Karpas-422 (cell line): ENCODE results near the gene ZDHHC11B. TPM values are rescaled to one million over a fixed set of nuclear protein-coding genes. Genes with fewer than 3 reads are reported as not detected.
A peak's percentile ranks its signal among the peaks of the same experiment; 100 is the strongest.
"Not testable (repeated sequence)": the region's sequence is repeated elsewhere in the genome, so short reads cannot be mapped to it uniquely, and the experiment has no call there.

ENCODE experiments used
- DNase-seq: peaks from one replicate; pipeline ENCODE4 v3.0.0-alpha.2; 2015
- H2AFZ ChIP-seq: fragments of 200-600 bp; sonication (generic); 2 replicates; pipeline ENCODE4 v1.6.1; 2014; ENCODE audit warnings: antibody characterized with exemption, low read length, mixed read lengths
- H3K27ac ChIP-seq: fragments of 200-600 bp; sonication (generic); 2 replicates; pipeline ENCODE4 v1.5.1; 2014; ENCODE audit warnings: mild to moderate bottlenecking, low read length, moderate library complexity
- H3K27me3 ChIP-seq: fragments of 200-600 bp; sonication (generic); 2 replicates; pipeline ENCODE4 v1.6.1; 2014; ENCODE audit warnings: low read length, mixed read lengths
- H3K36me3 ChIP-seq: fragments of 200-600 bp; sonication (generic); 2 replicates; pipeline ENCODE4 v1.6.1; 2014; ENCODE audit warnings: low read length, mixed read lengths; ENCODE audit not compliant: insufficient read depth
- H3K4me1 ChIP-seq: fragments of 200-600 bp; sonication (generic); 2 replicates; pipeline ENCODE4 v1.6.1; 2014; ENCODE audit warnings: mild to moderate bottlenecking, low read length, mixed read lengths
- H3K4me2 ChIP-seq: fragments of 200-600 bp; sonication (generic); 2 replicates; pipeline ENCODE4 v1.6.1; 2014; ENCODE audit warnings: low read length, low read depth, mild to moderate bottlenecking; ENCODE audit not compliant: poor library complexity, severe bottlenecking
- H3K4me3 ChIP-seq: fragments of 200-600 bp; sonication (generic); 2 replicates; pipeline ENCODE4 v1.5.1; 2014; ENCODE audit warnings: mild to moderate bottlenecking, antibody characterized with exemption, low read length, mixed read lengths
- H3K79me2 ChIP-seq: fragments of 200-600 bp; sonication (generic); 2 replicates; pipeline ENCODE4 v1.6.1; 2014; ENCODE audit warnings: mild to moderate bottlenecking, low read length, mixed read lengths
- H3K9ac ChIP-seq: fragments of 200-600 bp; sonication (generic); 2 replicates; pipeline ENCODE4 v1.6.0; 2014; ENCODE audit warnings: low read length
- H3K9me2 ChIP-seq: fragments of 200-600 bp; sonication (generic), shearing (Covaris generic); replicated peaks from 2 replicates; pipeline ENCODE4 v1.6.0; 2014; ENCODE audit warnings: mild to moderate bottlenecking, low read length, moderate library complexity; ENCODE audit not compliant: insufficient read depth
- H3K9me3 ChIP-seq: fragments of 300-700, 200-600 bp; sonication (generic); 2 replicates; pipeline ENCODE4 v1.6.1; 2014; ENCODE audit warnings: low read length, mixed read lengths
- H4K20me1 ChIP-seq: fragments of 200-600 bp; sonication (generic); 2 replicates; pipeline ENCODE4 v1.6.1; 2014; ENCODE audit warnings: mild to moderate bottlenecking, antibody characterized with exemption, low read length, low read depth; ENCODE audit not compliant: insufficient read depth
- total RNA-seq: library from RNA; depleted of rRNA; stranded (reverse); fragments of >200 nt; shearing (Covaris generic); gene quantifications from 2 replicates; pipeline ENCODE4 v1.2.3, GENCODE V29; 2014; ENCODE audit warnings: low replicate concordance

ZDHHC11B gene
- total RNA-seq, 1 experiment from 2014 or later, result 0.34 TPM

GRCh38 chr5:795873-796272 is 11.3 kb upstream of the ZDHHC11B start:
- H3K4me2 ChIP-seq, H3K9me2 ChIP-seq, H3K27me3 ChIP-seq, H3K9ac ChIP-seq, H3K9me3 ChIP-seq, H4K20me1 ChIP-seq, H3K4me3 ChIP-seq, H3K79me2 ChIP-seq, H3K36me3 ChIP-seq, H2AFZ ChIP-seq, H3K27ac ChIP-seq, DNase-seq: not testable (repeated sequence)
- H3K4me1 ChIP-seq, result peaks cover 20% of the 10 kb centered on the region

DNA sequence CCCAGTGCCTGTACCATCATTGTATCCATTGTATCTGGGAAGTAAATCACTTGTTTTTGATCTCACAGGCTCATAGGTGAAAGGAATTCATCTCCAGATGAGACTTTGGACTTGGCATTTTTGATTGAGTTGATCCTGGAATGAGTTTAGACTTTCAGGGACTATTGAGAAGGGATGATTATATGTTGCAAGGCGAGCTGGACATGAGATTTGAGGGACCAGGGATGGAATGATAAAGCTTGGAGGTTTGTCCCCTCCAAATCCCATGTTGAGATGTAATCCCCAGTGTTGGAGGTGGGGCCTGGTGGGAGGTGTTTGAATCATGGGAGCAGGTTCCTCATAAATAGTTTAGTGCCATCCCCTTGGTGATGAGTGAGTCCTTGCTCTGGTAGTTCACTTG is 10.4 kb upstream of the ZDHHC11B start:
- H3K9me2 ChIP-seq, DNase-seq, H3K27ac ChIP-seq, H3K4me3 ChIP-seq, H3K36me3 ChIP-seq, H3K9ac ChIP-seq, H2AFZ ChIP-seq, H3K9me3 ChIP-seq, H3K4me2 ChIP-seq, H4K20me1 ChIP-seq, H3K27me3 ChIP-seq, H3K79me2 ChIP-seq: not testable (repeated sequence)
- peaks cover 20% of the 10 kb centered on the region for H3K4me1 ChIP-seq

GRCh38 chr5:788703-789102 is 4.2 kb upstream of the ZDHHC11B start:
- H3K4me1 ChIP-seq, H3K36me3 ChIP-seq, H3K9me2 ChIP-seq, H3K4me3 ChIP-seq, H3K4me2 ChIP-seq, H3K9me3 ChIP-seq, H3K9ac ChIP-seq, H2AFZ ChIP-seq, H4K20me1 ChIP-seq, H3K27me3 ChIP-seq, H3K79me2 ChIP-seq, H3K27ac ChIP-seq, DNase-seq: not testable (repeated sequence)

GRCh38 chr5:787857-788233 is 3.3 kb upstream of the ZDHHC11B start:
- H4K20me1 ChIP-seq, H3K27ac ChIP-seq, H3K9me2 ChIP-seq, H3K79me2 ChIP-seq, H3K27me3 ChIP-seq, H2AFZ ChIP-seq, H3K9me3 ChIP-seq, H3K4me3 ChIP-seq, H3K4me1 ChIP-seq, DNase-seq, H3K9ac ChIP-seq, H3K4me2 ChIP-seq, H3K36me3 ChIP-seq: not testable (repeated sequence)

GRCh38 chr5:787224-787856 is 2.8 kb upstream of the ZDHHC11B start:
- not testable (repeated sequence) for H3K27ac ChIP-seq, H3K27me3 ChIP-seq, H3K79me2 ChIP-seq, H3K9me2 ChIP-seq, H3K4me2 ChIP-seq, H3K36me3 ChIP-seq, H2AFZ ChIP-seq, DNase-seq, H4K20me1 ChIP-seq, H3K4me1 ChIP-seq, H3K9me3 ChIP-seq, H3K4me3 ChIP-seq, H3K9ac ChIP-seq

DNA sequence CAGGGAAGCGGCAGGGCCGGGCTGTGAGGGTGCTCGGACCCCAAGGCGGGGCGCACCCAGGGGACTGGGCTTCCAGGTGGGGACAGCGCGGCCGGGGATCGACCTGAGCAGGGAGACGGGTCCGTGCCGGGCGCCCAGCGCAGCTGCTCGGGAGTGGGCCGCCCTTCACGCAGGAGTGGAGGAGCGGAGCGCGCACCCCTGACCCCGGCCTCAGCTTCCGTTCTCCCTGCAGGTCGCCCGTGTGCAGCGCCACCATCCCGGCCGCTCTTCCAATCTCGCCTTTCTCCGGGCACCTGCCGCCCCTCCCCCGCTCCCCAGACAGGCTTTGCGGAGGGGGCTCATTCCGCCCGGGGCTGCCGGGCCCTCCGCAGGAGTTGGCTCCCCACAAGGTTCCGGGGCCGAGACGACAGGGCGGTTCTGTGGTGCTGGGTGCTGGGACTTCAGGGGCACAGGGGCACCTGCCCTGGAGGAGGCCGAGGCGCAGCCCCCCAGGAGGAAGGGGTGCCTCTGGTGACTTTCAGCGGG is 714 bp upstream of the ZDHHC11B start:
- peak overlapping the region; percentile 87 for H3K4me2 ChIP-seq
- H3K9ac ChIP-seq, result peak overlapping the region; percentile 69

DNA sequence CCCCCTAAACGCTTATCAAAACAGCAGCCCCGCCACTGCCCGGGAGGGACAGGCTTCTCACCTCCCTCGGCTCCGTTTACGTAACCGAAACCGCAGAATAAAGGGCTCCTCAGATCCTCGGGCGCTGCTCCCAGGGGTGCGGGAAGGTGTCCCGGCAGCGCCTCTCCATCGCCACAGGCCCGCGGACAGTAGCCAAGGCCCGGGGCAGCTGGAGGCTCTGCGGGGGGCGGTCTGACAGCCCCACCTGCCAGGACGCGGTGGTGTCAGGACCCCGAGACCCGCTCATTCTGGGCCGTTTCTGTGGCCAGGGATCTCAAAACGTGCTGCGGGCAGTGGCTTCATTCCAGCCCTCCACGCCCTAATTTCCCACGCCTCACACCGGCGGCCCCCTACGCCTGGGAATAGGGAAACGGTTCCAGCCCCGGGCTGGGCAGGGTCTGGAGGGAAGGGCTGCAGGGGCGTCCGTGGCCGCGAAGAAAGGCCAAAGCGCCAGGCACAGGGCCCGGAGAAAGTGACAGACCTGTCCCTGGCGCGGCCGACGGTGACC is 575 bp downstream of the ZDHHC11B start:
- peak overlapping the region; percentile 53 for H3K9ac ChIP-seq

More for the DNA sequence above, 714 bp upstream of the ZDHHC11B start:
- H3K4me1 ChIP-seq, H3K27me3 ChIP-seq, H3K27ac ChIP-seq, H2AFZ ChIP-seq, H3K9me3 ChIP-seq, H3K36me3 ChIP-seq, H3K9me2 ChIP-seq, H3K79me2 ChIP-seq, H4K20me1 ChIP-seq: not testable (repeated sequence)
- peak; percentile 43 for DNase-seq
- H3K4me3 ChIP-seq, result peak overlapping the region; percentile 75

GRCh38 chr5:783049-783802 is 1.3 kb downstream of the ZDHHC11B start:
- not testable (repeated sequence) for H3K9me3 ChIP-seq, H3K27ac ChIP-seq, DNase-seq, H3K9me2 ChIP-seq, H3K36me3 ChIP-seq, H3K79me2 ChIP-seq, H4K20me1 ChIP-seq, H3K27me3 ChIP-seq, H3K4me1 ChIP-seq, H2AFZ ChIP-seq
- Histone ChIP-seq H3K9ac (0 out of 2 replicates have a peak overlapping the region, but pooled peaks have one; percentile 53), H3K4me2 (peak overlapping the region; percentile 75), H3K4me3 (peak overlapping the region; percentile 34; the same call in 1 of the 2 replicates)

More for the DNA sequence above, 575 bp downstream of the ZDHHC11B start:
- H3K27ac ChIP-seq, H3K4me1 ChIP-seq, DNase-seq, H3K36me3 ChIP-seq, H3K9me3 ChIP-seq, H3K27me3 ChIP-seq, H3K79me2 ChIP-seq, H4K20me1 ChIP-seq, H3K9me2 ChIP-seq: not testable (repeated sequence)
- 0 out of 2 replicates have a peak overlapping the region, but pooled peaks have one; percentile 43 for H2AFZ ChIP-seq
- peak overlapping the region; percentile 70 for H3K4me3 ChIP-seq
- peak overlapping the region; percentile 75 for H3K4me2 ChIP-seq
